ENCODE data around the gene UBE2R2. TPM values are rescaled to one million over a fixed set of nuclear protein-coding genes. Genes with fewer than 3 reads are reported as not detected.

UBE2R2 gene
- total and polyA plus RNA-seq, 4 donors: 16.2 to 29.5 (median 27.4) TPM

- Histone ChIP-seq H3K4me3 (no peak overlapping the region), H3K27me3 (ENCODE audit: control insufficient read depth in 3 of 3, insufficient read depth in 3 of 3, low read length in 2 of 3) (no peaks in the 10 kb centered on the region), H3K27ac (ENCODE audit: low read depth in 1 of 2, low read length in 1 of 2) (no peak overlapping the region), H3K4me1 (ENCODE audit: control insufficient read depth in 5 of 5, insufficient read depth in 5 of 5, low read length in 5 of 5) (peaks cover 0 to 14% (median 0%) of the 10 kb centered on the region in 5 donors), H3K36me3 (ENCODE audit: control insufficient read depth in 4 of 4, insufficient read depth in 4 of 4, low read length in 4 of 4) (peaks cover 0 to 16% (median 4%) of the 10 kb centered on the region in 4 donors), H3K9ac (ENCODE audit: insufficient read depth in 1 of 2, low read length in 2 of 2) (no peak overlapping the region), H3K9me3 (ENCODE audit: control insufficient read depth in 4 of 4, insufficient read depth in 3 of 4, low read length in 3 of 4) (no peaks in the 10 kb centered on the region)
- ATAC-seq (ENCODE audit: insufficient read depth, low FRiP score) (no peak), DNase-seq (no peak)
- 76 to 90% methylated on average over 4 of the region's 4 CpGs for WGBS, 2 donors
- no peak for TF ChIP-seq CTCF (IDR thresholded peaks at IDR 0.05; ENCODE audit: control extremely low read depth, extremely low read depth)
Measured at GRCh38 chr9:33907347-33907746, 90.4 kb downstream of the UBE2R2 start.

GRCh38 chr9:33908114-33908513, 91.2 kb downstream of the UBE2R2 start:
- peaks cover 2 to 19% (median 4%) of the 10 kb centered on the region in 4 donors for H3K36me3 ChIP-seq (ENCODE audit: control insufficient read depth in 4 of 4, insufficient read depth in 4 of 4, low read length in 4 of 4)
- H3K4me3 ChIP-seq: no peak overlapping the region
- no peak overlapping the region for H3K9ac ChIP-seq (ENCODE audit: insufficient read depth in 1 of 2, low read length in 2 of 2)
- no peaks in the 10 kb centered on the region for H3K9me3 ChIP-seq (ENCODE audit: control insufficient read depth in 4 of 4, insufficient read depth in 3 of 4, low read length in 3 of 4)
- H3K27me3 ChIP-seq (ENCODE audit: control insufficient read depth in 3 of 3, insufficient read depth in 3 of 3, low read length in 2 of 3): no peaks in the 10 kb centered on the region
- no peak for TF ChIP-seq CTCF (IDR thresholded peaks at IDR 0.05; ENCODE audit: control extremely low read depth, extremely low read depth)
- no peak for DNase-seq
- peaks cover 0 to 14% (median 0%) of the 10 kb centered on the region in 5 donors for H3K4me1 ChIP-seq (ENCODE audit: control insufficient read depth in 5 of 5, insufficient read depth in 5 of 5, low read length in 5 of 5)
- 96 to 97% methylated on average over 3 of the region's 3 CpGs for WGBS, 2 donors
- no peak for ATAC-seq (ENCODE audit: insufficient read depth, low FRiP score)
- H3K27ac ChIP-seq (ENCODE audit: low read depth in 1 of 2, low read length in 1 of 2): no peak overlapping the region

- Histone ChIP-seq H3K4me1 (ENCODE audit: control insufficient read depth in 5 of 5, insufficient read depth in 5 of 5, low read length in 5 of 5) (peaks cover 0 to 14% (median 0%) of the 10 kb centered on the region in 5 donors), H3K9ac (ENCODE audit: insufficient read depth in 1 of 2, low read length in 2 of 2) (no peak overlapping the region), H3K27ac (ENCODE audit: low read depth in 1 of 2, low read length in 1 of 2) (no peak overlapping the region), H3K9me3 (ENCODE audit: control insufficient read depth in 4 of 4, insufficient read depth in 3 of 4, low read length in 3 of 4) (no peaks in the 10 kb centered on the region), H3K4me3 (no peak overlapping the region), H3K27me3 (ENCODE audit: control insufficient read depth in 3 of 3, insufficient read depth in 3 of 3, low read length in 2 of 3) (no peaks in the 10 kb centered on the region), H3K36me3 (ENCODE audit: control insufficient read depth in 4 of 4, insufficient read depth in 4 of 4, low read length in 4 of 4) (peaks cover 2 to 21% (median 7%) of the 10 kb centered on the region in 4 donors)
- DNase-seq (no peak), ATAC-seq (ENCODE audit: insufficient read depth, low FRiP score) (no peak)
- no peak for TF ChIP-seq CTCF (IDR thresholded peaks at IDR 0.05; ENCODE audit: control extremely low read depth, extremely low read depth)
- 95% methylated on average over 4 of the region's 4 CpGs for WGBS, 2 donors
Measured at GRCh38 chr9:33908749-33909148, 91.8 kb downstream of the UBE2R2 start.

- TF ChIP-seq CTCF (IDR thresholded peaks at IDR 0.05; ENCODE audit: control extremely low read depth, extremely low read depth): no peak
- ATAC-seq (ENCODE audit: insufficient read depth, low FRiP score) (no peak), DNase-seq (no peak)
- 88 to 96% methylated on average over 1 of the region's 1 CpG for WGBS, 2 donors
- Histone ChIP-seq H3K27ac (ENCODE audit: low read depth in 1 of 2, low read length in 1 of 2) (no peak overlapping the region), H3K4me3 (no peak overlapping the region), H3K9ac (ENCODE audit: insufficient read depth in 1 of 2, low read length in 2 of 2) (no peak overlapping the region), H3K27me3 (ENCODE audit: control insufficient read depth in 3 of 3, insufficient read depth in 3 of 3, low read length in 2 of 3) (no peaks in the 10 kb centered on the region), H3K4me1 (ENCODE audit: control insufficient read depth in 5 of 5, insufficient read depth in 5 of 5, low read length in 5 of 5) (peaks cover 0 to 9% (median 0%) of the 10 kb centered on the region in 5 donors), H3K9me3 (ENCODE audit: control insufficient read depth in 4 of 4, insufficient read depth in 3 of 4, low read length in 3 of 4) (no peaks in the 10 kb centered on the region), H3K36me3 (ENCODE audit: control insufficient read depth in 4 of 4, insufficient read depth in 4 of 4, low read length in 4 of 4) (peaks cover 12 to 27% (median 21%) of the 10 kb centered on the region in 4 donors)
Measured at GRCh38 chr9:33913541-33913940, 96.6 kb downstream of the UBE2R2 start.

Measured in lung (tissue), 12 donors.